Liver (tissue), 9 donors: ENCODE results near the gene VAV3. TPM values are rescaled to one million over a fixed set of nuclear protein-coding genes. Genes with fewer than 3 reads are reported as not detected.

Source experiments
- DNase-seq: peaks from one replicate; pipeline ENCODE4 v3.0.0-alpha.2; 2017; ENCODE audit warnings: low spot score
- H3K27ac ChIP-seq, 2 donors: one replicate each; pipeline ENCODE4 v1.7.0; 2013; ENCODE audit warnings: inconsistent platforms in 2 of 2, low read length in 2 of 2, control low read depth in 1 of 2, low read depth in 1 of 2, mild to moderate bottlenecking in 1 of 2
- H3K27me3 ChIP-seq, 4 donors: one replicate each; pipeline versions ENCODE4 v1.6.1 to v1.7.0; 2013; ENCODE audit warnings: low read length in 3 of 4, inconsistent platforms in 1 of 4, mild to moderate bottlenecking in 1 of 4, moderate library complexity in 1 of 4; ENCODE audit not compliant: control insufficient read depth in 4 of 4, insufficient read depth in 4 of 4
- H3K36me3 ChIP-seq, 4 donors: one replicate each; pipeline versions ENCODE4 v1.6.1 to v1.7.0; 2013; ENCODE audit warnings: low read length in 3 of 4, mild to moderate bottlenecking in 3 of 4, low read depth in 1 of 4, moderate library complexity in 1 of 4; ENCODE audit not compliant: control insufficient read depth in 4 of 4, insufficient read depth in 3 of 4
- H3K4me1 ChIP-seq, 4 donors: one replicate each; pipeline versions ENCODE4 v1.6.1 to v1.7.0; 2013; ENCODE audit warnings: low read length in 3 of 4, mild to moderate bottlenecking in 3 of 4, moderate library complexity in 1 of 4; ENCODE audit not compliant: control insufficient read depth in 4 of 4, insufficient read depth in 4 of 4
- H3K4me3 ChIP-seq, 3 donors: one replicate each; pipeline versions ENCODE4 v1.6.1 to v1.7.0; 2013; ENCODE audit warnings: low read length in 3 of 3, control low read depth in 1 of 3, low read depth in 1 of 3, mild to moderate bottlenecking in 1 of 3
- H3K9ac ChIP-seq, 2 donors: one replicate each; pipeline ENCODE4 v1.7.0; 2013; ENCODE audit warnings: low read length in 2 of 2, mild to moderate bottlenecking in 2 of 2, moderate library complexity in 2 of 2, control low read depth in 1 of 2, low read depth in 1 of 2
- H3K9me3 ChIP-seq, 4 donors: one replicate each; pipeline versions ENCODE4 v1.6.1 to v1.7.0; 2013; ENCODE audit warnings: low read length in 3 of 4; ENCODE audit not compliant: control insufficient read depth in 4 of 4
- ATF3 ChIP-seq: IDR thresholded peaks from 2 replicates; pipeline ENCODE4 v1.6.1; 2016; ENCODE audit warnings: antibody characterized with exemption
- CTCF ChIP-seq: fragments of 150-350 bp; IDR thresholded peaks from 2 replicates; pipeline ENCODE4 v1.5.1; 2017; ENCODE audit warnings: improper control_type of control experiment, low read depth, low read length; ENCODE audit not compliant: missing input control
- EGR1 ChIP-seq, 2 donors: IDR thresholded peaks; 2 replicates each; pipeline ENCODE4 v1.6.1; 2016 to 2018; ENCODE audit warnings: antibody characterized with exemption in 2 of 2, low read depth in 2 of 2
- FOXA1 ChIP-seq: IDR thresholded peaks from 2 replicates; pipeline ENCODE4 v1.6.1; 2016; ENCODE audit warnings: antibody characterized with exemption
- FOXA2 ChIP-seq: IDR thresholded peaks from 2 replicates; pipeline ENCODE4 v1.6.1; 2016; ENCODE audit warnings: antibody characterized with exemption
- HNF4A ChIP-seq, 2 donors: conservative IDR thresholded peaks; 2 replicates each; pipeline ENCODE4 v1.6.1; 2016; ENCODE audit warnings: antibody characterized with exemption in 2 of 2, mild to moderate bottlenecking in 2 of 2
- HNF4G ChIP-seq: IDR thresholded peaks from 2 replicates; pipeline ENCODE4 v1.6.1; 2016; ENCODE audit warnings: antibody characterized with exemption
- JUND ChIP-seq, 2 donors: IDR thresholded peaks; 2 replicates each; pipeline ENCODE4 v1.6.1; 2016; ENCODE audit warnings: antibody characterized with exemption in 2 of 2
- MAX ChIP-seq: IDR thresholded peaks from 2 replicates; pipeline ENCODE4 v1.6.1; 2016; ENCODE audit warnings: antibody characterized with exemption
- NR2F2 ChIP-seq: IDR thresholded peaks from 2 replicates; pipeline ENCODE4 v1.6.1; 2016; ENCODE audit warnings: antibody characterized with exemption
- RAD21 ChIP-seq, 2 donors: IDR thresholded peaks; 2 replicates each; pipeline ENCODE4 v1.6.1; 2016; ENCODE audit warnings: antibody characterized with exemption in 2 of 2, mild to moderate bottlenecking in 2 of 2
- REST ChIP-seq: IDR thresholded peaks from 2 replicates; pipeline ENCODE4 v1.6.1; 2016; ENCODE audit warnings: antibody characterized with exemption, mild to moderate bottlenecking
- RXRA ChIP-seq, 2 donors: IDR thresholded peaks; 2 replicates each; pipeline ENCODE4 v1.6.1; 2017 to 2018; ENCODE audit warnings: antibody characterized with exemption in 2 of 2, mild to moderate bottlenecking in 1 of 2
- TAF1 ChIP-seq: conservative IDR thresholded peaks from 2 replicates; pipeline ENCODE4 v1.6.1; 2016; ENCODE audit warnings: antibody characterized with exemption, mild to moderate bottlenecking
- YY1 ChIP-seq: IDR thresholded peaks from 2 replicates; pipeline ENCODE4 v1.6.1; 2016; ENCODE audit warnings: antibody characterized with exemption, mild to moderate bottlenecking
- ZBTB33 ChIP-seq: IDR thresholded peaks from 2 replicates; pipeline ENCODE4 v1.6.1; 2016; ENCODE audit warnings: antibody characterized with exemption
- WGBS: extraction: QIAGEN DNeasy Blood & Tissue Kit; methylation state at CpG from one replicate; pipeline ENCODE4 v1.1.7; 2013; 5-methylcytosine and 5-hydroxymethylcytosine counted together
- polyA plus RNA-seq, 2 donors: library from polyadenylated mRNA; stranded (reverse) in 1 of 2; unstranded in 1 of 2; fragments of 200-250 nt in 1 of 2; fragments of >200 nt in 1 of 2; fragmentation: Nextera tagmentation in 1 of 2; extraction: Ambion mirVana in 1 of 2; gene quantifications; one replicate each; pipeline versions ENCODE4 v1.2.1 to v1.2.3, GENCODE V29; 2013 to 2015
- total RNA-seq, 2 donors: library from RNA; depleted of rRNA; stranded (reverse); fragments of >200 nt; gene quantifications; one replicate each; pipeline ENCODE4 v1.2.3, GENCODE V29; 2014
- donor health status: healthy.
- donor health status: healthy.
- donor health status: healthy.
- donor health status: healthy.
- donor health status: healthy.

The VAV3 gene
- total and polyA plus RNA-seq, 4 donors = 0.46 to 4.8 (median 2.7) TPM

- no peak for DNase-seq
- no peaks in the 10 kb centered on the region for H3K36me3 ChIP-seq
- H3K4me3 ChIP-seq = no peak overlapping the region
- TF ChIP-seq TAF1 = no peak
- TF ChIP-seq ATF3 = no peak
- TF ChIP-seq YY1 = no peak
- TF ChIP-seq RXRA (IDR thresholded peaks at IDR 0.05) = no peak
- TF ChIP-seq EGR1 (IDR thresholded peaks at IDR 0.05; ENCODE audit: low read depth in 2 of 2) = no peak
- no peak for TF ChIP-seq RAD21 (IDR thresholded peaks at IDR 0.05)
- TF ChIP-seq MAX = no peak
- no peak for TF ChIP-seq FOXA2
- no peak for TF ChIP-seq FOXA1
- no peak for TF ChIP-seq HNF4A (conservative IDR thresholded peaks at IDR 0.05)
- no peak for TF ChIP-seq HNF4G
- no peak for TF ChIP-seq NR2F2
- no peak for TF ChIP-seq JUND (IDR thresholded peaks at IDR 0.05)
- TF ChIP-seq ZBTB33 = no peak
- H3K27me3 ChIP-seq = no peaks in the 10 kb centered on the region
- 87% methylated on average over 2 of the region's 2 CpGs for WGBS
- H3K27ac ChIP-seq = no peak overlapping the region
- H3K4me1 ChIP-seq = peaks cover 0 to 2% (median 0%) of the 10 kb centered on the region in 4 donors
- H3K9me3 ChIP-seq = no peaks in the 10 kb centered on the region
- H3K9ac ChIP-seq = no peak overlapping the region
These were observed 440.7 kb downstream of the VAV3 start for GRCh38 chr1:107524301-107524700.

GRCh38 chr1:107523736-107524135, 441.2 kb downstream of the VAV3 start:
- no peak for TF ChIP-seq ZBTB33
- no peak overlapping the region for H3K27ac ChIP-seq
- peaks cover 0 to 2% (median 0%) of the 10 kb centered on the region in 4 donors for H3K4me1 ChIP-seq
- no peak for DNase-seq
- WGBS = 68% methylated on average over 4 of the region's 4 CpGs
- no peaks in the 10 kb centered on the region for H3K9me3 ChIP-seq
- no peaks in the 10 kb centered on the region for H3K36me3 ChIP-seq
- no peaks in the 10 kb centered on the region for H3K27me3 ChIP-seq
- H3K4me3 ChIP-seq = no peak overlapping the region
- no peak overlapping the region for H3K9ac ChIP-seq

GRCh38 chr1:107523061-107523460, 441.9 kb downstream of the VAV3 start:
- H3K4me3 ChIP-seq = no peak overlapping the region
- DNase-seq = no peak
- no peak overlapping the region for H3K27ac ChIP-seq
- H3K9me3 ChIP-seq = no peaks in the 10 kb centered on the region
- no peaks in the 10 kb centered on the region for H3K27me3 ChIP-seq
- H3K9ac ChIP-seq = no peak overlapping the region
- H3K36me3 ChIP-seq = no peaks in the 10 kb centered on the region
- no peak for TF ChIP-seq RAD21 (IDR thresholded peaks at IDR 0.05)
- TF ChIP-seq REST = no peak
- TF ChIP-seq CTCF = no peak
- no peak for TF ChIP-seq EGR1 (IDR thresholded peaks at IDR 0.05; ENCODE audit: low read depth in 2 of 2)
- TF ChIP-seq JUND (IDR thresholded peaks at IDR 0.05) = no peak
- peaks cover 0 to 2% (median 0%) of the 10 kb centered on the region in 4 donors for H3K4me1 ChIP-seq
- 70% methylated on average over 4 of the region's 4 CpGs for WGBS
